Uterus (tissue), 4 donors: ENCODE data around the gene KRT4. TPM values are rescaled to one million over a fixed set of nuclear protein-coding genes. Genes with fewer than 3 reads are reported as not detected.
"Not testable (repeated sequence)": the region's sequence is repeated elsewhere in the genome, so short reads cannot be mapped to it uniquely, and the experiment has no call there.

Experiments
- DNase-seq, 2 donors: peaks; one replicate each; pipeline ENCODE4 v3.0.0-alpha.2; 2019 to 2020
- H3K27ac ChIP-seq, 2 donors: fragments of 200-600 bp; sonication (generic); 1 replicate in 1 of 2; 2 replicates in 1 of 2; pipeline ENCODE4 v1.5.1; 2016 to 2018
- H3K27me3 ChIP-seq, 2 donors: fragments of 200-600 bp; sonication (generic); one replicate each; pipeline ENCODE4 v1.5.1; 2018 to 2019; ENCODE audit warnings: control low read depth in 1 of 2
- H3K36me3 ChIP-seq, 2 donors: fragments of 200-600 bp; sonication (generic); one replicate each; pipeline ENCODE4 v1.5.1; 2019; ENCODE audit warnings: control low read depth in 1 of 2
- H3K4me1 ChIP-seq, 2 donors: fragments of 200-600 bp; sonication (generic); one replicate each; pipeline ENCODE4 v1.5.1; 2018 to 2019; ENCODE audit warnings: control low read depth in 1 of 2
- H3K4me3 ChIP-seq, 2 donors: fragments of 200-600 bp; sonication (generic); 1 replicate in 1 of 2; 2 replicates in 1 of 2; pipeline ENCODE4 v1.5.1; 2018 to 2019; ENCODE audit warnings: mild to moderate bottlenecking in 1 of 2
- H3K9me3 ChIP-seq, 2 donors: fragments of 200-600 bp; sonication (generic); one replicate each; pipeline ENCODE4 v1.5.1; 2019; ENCODE audit warnings: control low read depth in 1 of 2
- POLR2A ChIP-seq, 2 donors: fragments of 450-650 bp; IDR thresholded peaks; one replicate each; pipeline ENCODE4 v1.6.1; 2016; ENCODE audit warnings: antibody characterized with exemption in 2 of 2, mild to moderate bottlenecking in 1 of 2, moderate library complexity in 1 of 2
- intact Hi-C: fragments of 100-400 bp; cut with DNase I; formaldehyde crosslinking; loops from one replicate; pipeline ENCODE4 v1.15.1; 2023; ENCODE audit warnings: low total_unique reads
- total RNA-seq, 4 donors: library from RNA; depleted of rRNA in 3 of 4; stranded (reverse); fragments of >200 nt in 3 of 4; gene quantifications; one replicate each; pipeline versions ENCODE4 v1.1.0 to v1.2.4, GENCODE V29; 2014 to 2023
- TF ChIP-seq, protein P1 (sequence below), 4 experiments: fragments of 200-600 bp in 2 of 4; fragments of 450-650 bp in 2 of 4; sonication (generic) in 2 of 4; IDR thresholded peaks; one replicate each; pipeline ENCODE4 v1.5.1; 2016 to 2019; ENCODE audit warnings: antibody characterized with exemption in 4 of 4, mild to moderate bottlenecking in 2 of 4, moderate library complexity in 1 of 4
- donor health status: DM: yes; HTN: yes; CAD: no.

Gene KRT4
- total RNA-seq, 4 donors from 2014 or later: not detected

DNA sequence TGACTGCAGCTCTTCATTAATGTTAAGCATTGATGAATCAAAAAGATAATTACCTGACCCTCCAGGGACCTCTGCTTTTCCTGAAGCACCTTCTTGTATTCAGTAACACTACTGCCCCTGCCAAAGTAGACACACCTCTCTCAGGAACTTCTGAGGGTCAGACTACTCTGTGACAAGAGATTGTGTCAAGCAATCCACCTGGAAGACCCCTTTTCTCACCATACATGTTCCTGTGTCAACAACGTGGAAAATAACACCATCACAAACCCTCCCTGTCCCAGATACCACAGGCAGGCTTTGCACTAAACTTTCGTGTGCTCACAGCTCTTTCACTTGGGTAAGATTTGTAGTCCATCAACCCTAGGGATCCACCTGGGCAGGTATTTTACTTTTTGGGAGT is 49.9 kb downstream of the KRT4 start:
- Histone ChIP-seq H3K27me3 (no peaks in the 10 kb centered on the region), H3K27ac (no peak overlapping the region), H3K4me1 (no peaks in the 10 kb centered on the region), H3K36me3 (no peaks in the 10 kb centered on the region), H3K9me3 (no peaks in the 10 kb centered on the region), H3K4me3 (no peak overlapping the region)
- intact Hi-C loops: no loop called here
- TF ChIP-seq, protein P1, sequence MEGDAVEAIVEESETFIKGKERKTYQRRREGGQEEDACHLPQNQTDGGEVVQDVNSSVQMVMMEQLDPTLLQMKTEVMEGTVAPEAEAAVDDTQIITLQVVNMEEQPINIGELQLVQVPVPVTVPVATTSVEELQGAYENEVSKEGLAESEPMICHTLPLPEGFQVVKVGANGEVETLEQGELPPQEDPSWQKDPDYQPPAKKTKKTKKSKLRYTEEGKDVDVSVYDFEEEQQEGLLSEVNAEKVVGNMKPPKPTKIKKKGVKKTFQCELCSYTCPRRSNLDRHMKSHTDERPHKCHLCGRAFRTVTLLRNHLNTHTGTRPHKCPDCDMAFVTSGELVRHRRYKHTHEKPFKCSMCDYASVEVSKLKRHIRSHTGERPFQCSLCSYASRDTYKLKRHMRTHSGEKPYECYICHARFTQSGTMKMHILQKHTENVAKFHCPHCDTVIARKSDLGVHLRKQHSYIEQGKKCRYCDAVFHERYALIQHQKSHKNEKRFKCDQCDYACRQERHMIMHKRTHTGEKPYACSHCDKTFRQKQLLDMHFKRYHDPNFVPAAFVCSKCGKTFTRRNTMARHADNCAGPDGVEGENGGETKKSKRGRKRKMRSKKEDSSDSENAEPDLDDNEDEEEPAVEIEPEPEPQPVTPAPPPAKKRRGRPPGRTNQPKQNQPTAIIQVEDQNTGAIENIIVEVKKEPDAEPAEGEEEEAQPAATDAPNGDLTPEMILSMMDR (IDR thresholded peaks at IDR 0.05): no peak
- TF ChIP-seq POLR2A (IDR thresholded peaks at IDR 0.05): no peak
- DNase-seq: no peak

DNA sequence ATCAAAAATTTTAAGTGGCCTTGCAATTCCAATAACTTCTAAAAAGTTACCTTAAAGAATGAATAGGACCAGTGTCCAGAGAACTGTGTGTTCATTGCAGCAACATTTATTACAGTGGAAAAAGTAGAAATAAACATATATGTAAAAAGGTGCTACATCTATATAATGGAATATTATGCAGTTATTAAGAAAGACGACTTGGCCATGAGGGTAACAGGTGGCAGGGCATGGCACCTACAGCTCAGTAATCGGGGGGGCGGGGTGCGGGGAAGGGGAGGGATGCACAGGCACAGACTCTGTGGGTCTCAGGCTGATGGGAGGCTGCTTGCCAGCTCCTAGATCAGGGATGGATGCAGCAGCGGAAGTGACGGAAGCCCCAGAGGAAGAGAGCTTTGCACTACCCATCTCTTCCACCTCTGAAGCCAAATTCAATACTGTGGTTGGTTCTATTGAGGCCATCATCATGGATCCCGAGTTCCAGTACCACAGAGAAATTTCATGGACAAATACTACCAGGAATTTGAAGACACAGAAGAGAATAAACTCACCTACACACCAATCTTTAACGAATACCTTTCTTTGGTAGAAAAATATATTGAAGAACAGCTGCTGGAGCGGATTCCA is 50.8 kb downstream of the KRT4 start:
- intact Hi-C loops: no loop called here
- Histone ChIP-seq H3K27me3 (no peaks in the 10 kb centered on the region), H3K36me3 (no peaks in the 10 kb centered on the region), H3K4me1 (no peaks in the 10 kb centered on the region), H3K4me3 (no peak overlapping the region), H3K9me3 (no peaks in the 10 kb centered on the region), H3K27ac (no peak overlapping the region)
- no peak for DNase-seq
- TF ChIP-seq POLR2A (IDR thresholded peaks at IDR 0.05): no peak
- TF ChIP-seq, protein P1 (IDR thresholded peaks at IDR 0.05): no peak

DNA sequence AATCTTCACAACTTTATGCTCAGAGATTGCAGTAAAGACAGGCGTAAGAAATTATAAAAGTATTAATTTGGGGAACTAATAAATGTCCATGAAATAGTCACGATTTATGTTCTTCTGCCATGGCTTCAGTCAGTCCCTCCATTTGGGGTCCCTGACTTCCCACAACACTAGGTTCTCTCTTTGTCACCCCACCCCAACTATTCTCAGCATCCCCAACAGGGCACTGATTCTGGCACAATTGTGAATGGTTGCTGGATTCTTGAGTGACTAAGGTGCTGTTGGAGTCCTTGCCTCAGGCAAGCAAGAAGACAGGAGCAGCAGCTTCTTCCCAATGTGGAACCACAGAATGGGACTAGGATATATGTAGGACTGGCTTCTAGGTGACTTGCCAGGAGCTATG is 52.1 kb downstream of the KRT4 start:
- Histone ChIP-seq H3K36me3 (no peaks in the 10 kb centered on the region), H3K9me3 (no peaks in the 10 kb centered on the region), H3K4me1 (no peaks in the 10 kb centered on the region), H3K4me3 (no peak overlapping the region), H3K27ac (no peak overlapping the region), H3K27me3 (no peaks in the 10 kb centered on the region)
- no peak for DNase-seq
- intact Hi-C loops: no loop called here
- TF ChIP-seq, protein P1 (IDR thresholded peaks at IDR 0.05): no peak
- no peak for TF ChIP-seq POLR2A (IDR thresholded peaks at IDR 0.05)

DNA sequence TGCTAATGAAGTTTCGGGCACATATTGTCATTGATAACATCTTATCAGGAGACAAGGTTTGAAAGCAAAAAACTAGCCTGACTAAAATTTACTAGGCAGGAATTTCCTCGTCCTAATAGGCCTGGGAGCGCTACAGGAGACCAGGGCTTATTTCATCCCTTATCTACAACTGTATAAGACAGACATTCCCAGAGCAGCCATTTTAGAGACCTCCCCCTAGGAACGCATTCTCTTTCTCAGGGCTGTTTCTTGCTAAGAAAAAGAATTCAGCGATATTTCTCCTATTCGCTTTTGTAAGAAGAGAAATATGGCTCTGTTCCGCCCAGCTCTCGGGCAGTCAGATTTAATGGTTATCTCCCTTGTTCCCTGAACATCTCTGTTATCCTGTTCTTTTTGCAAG is 52.7 kb downstream of the KRT4 start:
- H3K27ac ChIP-seq, H3K36me3 ChIP-seq, H3K4me3 ChIP-seq, H3K27me3 ChIP-seq, H3K9me3 ChIP-seq, H3K4me1 ChIP-seq, DNase-seq, intact Hi-C loops: not testable (repeated sequence)

DNA sequence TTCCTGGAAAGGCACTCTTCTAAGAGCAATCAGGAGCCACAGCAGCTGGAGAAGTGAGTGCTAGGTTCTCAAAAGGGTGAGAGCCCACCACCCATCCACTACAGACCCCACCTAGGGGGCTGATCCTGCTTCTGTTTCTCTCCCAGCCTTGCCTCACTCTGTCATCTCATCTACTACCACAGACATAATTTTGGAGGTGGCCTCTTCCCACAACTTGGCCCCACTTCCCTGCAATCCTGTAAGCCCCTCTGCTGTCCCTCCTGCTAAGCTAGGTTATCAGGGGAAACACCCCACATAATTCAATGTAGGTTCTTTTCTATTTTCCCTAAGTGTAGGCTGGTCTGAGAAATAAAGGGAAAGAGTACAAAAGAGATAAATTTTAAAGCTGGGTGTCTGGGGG is 53.3 kb downstream of the KRT4 start:
- intact Hi-C loops: no loop called here
- Histone ChIP-seq H3K4me3 (no peak overlapping the region), H3K4me1 (no peaks in the 10 kb centered on the region), H3K27me3 (no peaks in the 10 kb centered on the region), H3K36me3 (no peaks in the 10 kb centered on the region), H3K9me3 (no peaks in the 10 kb centered on the region), H3K27ac (no peak overlapping the region)
- no peak for DNase-seq
- TF ChIP-seq POLR2A (IDR thresholded peaks at IDR 0.05): no peak
- TF ChIP-seq, protein P1 (IDR thresholded peaks at IDR 0.05): no peak

DNA sequence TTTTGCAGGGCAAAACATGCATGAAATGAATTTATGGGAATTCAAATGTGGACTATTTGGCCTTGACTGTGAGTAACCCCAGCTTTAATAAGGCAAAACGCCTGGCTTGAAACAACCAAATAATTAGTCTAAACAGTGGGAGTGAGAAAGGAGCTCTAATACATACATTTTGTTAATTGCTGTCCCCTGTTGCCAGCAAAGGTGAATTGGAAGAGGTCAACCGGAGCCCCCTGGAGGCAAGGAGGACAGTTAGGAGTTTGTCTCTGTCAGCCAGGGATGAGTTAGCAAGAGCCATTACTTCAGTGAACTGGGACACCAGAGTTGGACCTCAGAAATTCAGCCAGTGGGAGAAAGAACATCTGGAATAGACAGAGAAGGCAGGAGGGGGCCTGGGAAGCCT is 54.2 kb downstream of the KRT4 start:
- DNase-seq: no peak
- Histone ChIP-seq H3K9me3 (no peaks in the 10 kb centered on the region), H3K4me1 (no peaks in the 10 kb centered on the region), H3K27ac (no peak overlapping the region), H3K4me3 (no peak overlapping the region), H3K27me3 (no peaks in the 10 kb centered on the region), H3K36me3 (no peaks in the 10 kb centered on the region)
- TF ChIP-seq, protein P1 (IDR thresholded peaks at IDR 0.05): no peak
- no peak for TF ChIP-seq POLR2A (IDR thresholded peaks at IDR 0.05)
- intact Hi-C loops: no loop called here
